DND-41 (cell line): ENCODE results near the gene TAF1B.

ENCODE experiments used
- EZH2 ChIP-seq: IDR thresholded peaks from 3 replicates; pipeline ENCODE4 v1.6.1; 2012; ENCODE audit warnings: borderline replicate concordance, low read depth, mild to moderate bottlenecking, moderate library complexity, low read length, inconsistent platforms; ENCODE audit not compliant: severe bottlenecking
- TF ChIP-seq, protein P1 (sequence below): IDR thresholded peaks from 2 replicates; pipeline ENCODE4 v1.5.1; 2012; ENCODE audit warnings: borderline replicate concordance, low read length, moderate library complexity, mild to moderate bottlenecking; ENCODE audit not compliant: poor library complexity, severe bottlenecking; ENCODE audit errors: extremely low read depth

DNA sequence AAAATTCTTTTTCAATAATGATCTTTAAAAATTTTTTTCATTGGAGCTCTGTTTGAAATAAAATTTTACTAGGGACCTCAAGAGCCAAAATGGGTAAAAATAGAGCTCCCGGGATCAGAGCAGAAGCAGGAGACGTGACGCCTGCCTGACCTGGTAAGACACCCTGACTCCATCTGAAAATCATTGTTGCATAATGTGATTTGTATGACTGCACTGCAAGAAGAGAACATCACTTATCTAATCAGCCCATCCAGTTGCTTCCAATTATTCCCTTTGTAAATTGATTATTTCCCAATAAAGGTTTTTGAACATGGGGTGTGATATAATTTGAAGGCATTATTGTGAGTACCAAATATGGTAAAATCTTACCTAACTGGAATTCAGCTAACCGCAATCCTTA is 17.1 kb upstream of the TAF1B start:
- TF ChIP-seq, protein P1, sequence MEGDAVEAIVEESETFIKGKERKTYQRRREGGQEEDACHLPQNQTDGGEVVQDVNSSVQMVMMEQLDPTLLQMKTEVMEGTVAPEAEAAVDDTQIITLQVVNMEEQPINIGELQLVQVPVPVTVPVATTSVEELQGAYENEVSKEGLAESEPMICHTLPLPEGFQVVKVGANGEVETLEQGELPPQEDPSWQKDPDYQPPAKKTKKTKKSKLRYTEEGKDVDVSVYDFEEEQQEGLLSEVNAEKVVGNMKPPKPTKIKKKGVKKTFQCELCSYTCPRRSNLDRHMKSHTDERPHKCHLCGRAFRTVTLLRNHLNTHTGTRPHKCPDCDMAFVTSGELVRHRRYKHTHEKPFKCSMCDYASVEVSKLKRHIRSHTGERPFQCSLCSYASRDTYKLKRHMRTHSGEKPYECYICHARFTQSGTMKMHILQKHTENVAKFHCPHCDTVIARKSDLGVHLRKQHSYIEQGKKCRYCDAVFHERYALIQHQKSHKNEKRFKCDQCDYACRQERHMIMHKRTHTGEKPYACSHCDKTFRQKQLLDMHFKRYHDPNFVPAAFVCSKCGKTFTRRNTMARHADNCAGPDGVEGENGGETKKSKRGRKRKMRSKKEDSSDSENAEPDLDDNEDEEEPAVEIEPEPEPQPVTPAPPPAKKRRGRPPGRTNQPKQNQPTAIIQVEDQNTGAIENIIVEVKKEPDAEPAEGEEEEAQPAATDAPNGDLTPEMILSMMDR: no peak
- TF ChIP-seq EZH2: no peak
